GM11168 (cell line): Measurements from ENCODE around the gene DYNC2LI1.

ENCODE experiments used
- in situ Hi-C: fragments of 300-500 bp; cut with MboI; formaldehyde crosslinking; loops from one replicate; pipeline ENCODE4 v1.12.0; 2022; ENCODE audit warnings: low sequenced_read_pairs; ENCODE audit not compliant: unreplicated experiment

DYNC2LI1 gene

GRCh38 chr2:43759195-43759594 is 14.6 kb upstream of the DYNC2LI1 start:
- in situ Hi-C loops, result no loop called here

- in situ Hi-C loops, result no loop called here
Observed at GRCh38 chr2:43762286-43762685, 11.6 kb upstream of the DYNC2LI1 start.

GRCh38 chr2:43763091-43763490 is 10.7 kb upstream of the DYNC2LI1 start:
- in situ Hi-C loops, result no loop called here

GRCh38 chr2:43764086-43764705 is 9.6 kb upstream of the DYNC2LI1 start:
- in situ Hi-C loops, result no loop called here

GRCh38 chr2:43766006-43766405 is 7.8 kb upstream of the DYNC2LI1 start:
- in situ Hi-C loops, result no loop called here

- in situ Hi-C loops, result no loop called here
Observed at GRCh38 chr2:43774617-43775016, 778 bp downstream of the DYNC2LI1 start.

- in situ Hi-C loops, result no loop called here
Observed at GRCh38 chr2:43776324-43776723, 2.5 kb downstream of the DYNC2LI1 start.

- in situ Hi-C loops, result no loop called here
Observed at GRCh38 chr2:43777306-43777926, 3.6 kb downstream of the DYNC2LI1 start.

GRCh38 chr2:43778233-43778632 is 4.4 kb downstream of the DYNC2LI1 start:
- in situ Hi-C loops, result no loop called here

- in situ Hi-C loops, result no loop called here
Observed at GRCh38 chr2:43787895-43788294, 14.1 kb downstream of the DYNC2LI1 start.

- in situ Hi-C loops, result no loop called here
Observed at GRCh38 chr2:43788646-43789045, 14.8 kb downstream of the DYNC2LI1 start.

GRCh38 chr2:43790147-43790546 is 16.3 kb downstream of the DYNC2LI1 start:
- in situ Hi-C loops, result no loop called here

- in situ Hi-C loops, result no loop called here
Observed at GRCh38 chr2:43791035-43791765, 17.4 kb downstream of the DYNC2LI1 start.

GRCh38 chr2:43792653-43793052 is 18.8 kb downstream of the DYNC2LI1 start:
- in situ Hi-C loops, result no loop called here

- in situ Hi-C loops, result no loop called here
Observed at GRCh38 chr2:43794956-43795355, 21.1 kb downstream of the DYNC2LI1 start.

- in situ Hi-C loops, result no loop called here
Observed at GRCh38 chr2:43796206-43796605, 22.4 kb downstream of the DYNC2LI1 start.

- in situ Hi-C loops, result no loop called here
Observed at GRCh38 chr2:43798300-43798699, 24.5 kb downstream of the DYNC2LI1 start.

GRCh38 chr2:43800894-43801293 is 27.1 kb downstream of the DYNC2LI1 start:
- in situ Hi-C loops, result no loop called here

- in situ Hi-C loops, result no loop called here
Observed at GRCh38 chr2:43802135-43802534, 28.3 kb downstream of the DYNC2LI1 start.

- in situ Hi-C loops, result no loop called here
Observed at GRCh38 chr2:43803113-43803512, 29.3 kb downstream of the DYNC2LI1 start.

GRCh38 chr2:43806719-43807031 is 32.8 kb downstream of the DYNC2LI1 start:
- in situ Hi-C loops, result no loop called here

- in situ Hi-C loops, result no loop called here
Observed at GRCh38 chr2:43810452-43810851, 36.6 kb downstream of the DYNC2LI1 start.
